AG10803 (cell line): Measurements from ENCODE around the gene CACNA1C.

Source experiments
- DNase-seq: peaks from one replicate; pipeline ENCODE4 v3.0.0; 2010; ENCODE audit warnings: low read depth
- H3K4me3 ChIP-seq: 2 replicates; pipeline ENCODE4 v1.5.1; 2011; ENCODE audit warnings: mild to moderate bottlenecking, low read length, control low read depth
- CTCF ChIP-seq: conservative IDR thresholded peaks from 2 replicates; pipeline ENCODE4 v1.5.1; 2011; ENCODE audit warnings: mild to moderate bottlenecking, low read length, control low read depth, inconsistent platforms

CACNA1C gene

GRCh38 chr12:2644683-2645405 lies 592.1 kb downstream of the CACNA1C start:
- no peak for TF ChIP-seq CTCF
- DNase-seq = no peak
- H3K4me3 ChIP-seq = no peak overlapping the region

DNA sequence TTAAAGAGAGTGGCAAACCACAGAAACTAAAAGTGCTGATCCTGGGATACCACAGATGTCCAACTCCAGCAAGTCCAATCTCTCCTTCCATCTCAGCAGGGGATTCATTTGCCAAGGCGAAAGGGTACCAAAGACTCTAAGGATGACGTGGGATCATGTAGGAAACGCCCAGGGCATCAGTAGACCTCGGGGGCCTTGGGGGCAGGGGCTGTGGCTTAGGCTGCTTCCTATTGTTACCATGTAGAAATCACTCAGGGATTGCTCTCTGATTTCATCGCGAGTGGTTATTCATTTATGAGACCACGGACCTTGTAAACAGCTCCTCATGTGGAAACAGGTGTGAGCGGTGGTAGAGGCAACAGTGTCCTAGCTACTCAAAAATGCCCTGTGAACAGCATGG lies 592.7 kb downstream of the CACNA1C start:
- no peak for TF ChIP-seq CTCF
- DNase-seq = no peak
- H3K4me3 ChIP-seq = no peak overlapping the region

DNA sequence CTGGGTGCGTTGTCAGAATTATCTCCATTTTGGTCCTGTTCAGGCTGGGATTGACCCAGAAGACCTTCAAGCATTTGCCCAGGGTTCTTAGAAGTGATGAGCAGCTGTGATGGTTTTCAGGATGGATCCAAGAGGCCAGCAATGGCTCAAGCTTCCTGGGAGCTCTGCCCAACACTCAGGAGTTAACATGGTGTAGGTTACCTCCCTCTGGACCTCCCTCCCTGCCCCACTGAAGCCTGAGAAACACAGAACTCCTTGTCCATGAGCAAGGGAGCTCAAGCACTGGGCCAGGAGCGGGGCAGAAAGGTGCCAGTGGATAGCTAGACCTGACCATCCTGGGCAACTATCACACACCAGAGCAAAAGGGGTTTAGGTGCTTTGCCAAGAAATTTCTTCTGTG lies 593.6 kb downstream of the CACNA1C start:
- DNase-seq = no peak
- no peak for TF ChIP-seq CTCF
- no peak overlapping the region for H3K4me3 ChIP-seq

- H3K4me3 ChIP-seq = no peak overlapping the region
- no peak for TF ChIP-seq CTCF
- DNase-seq = no peak
These were observed 594.4 kb downstream of the CACNA1C start for GRCh38 chr12:2647186-2647585.

DNA sequence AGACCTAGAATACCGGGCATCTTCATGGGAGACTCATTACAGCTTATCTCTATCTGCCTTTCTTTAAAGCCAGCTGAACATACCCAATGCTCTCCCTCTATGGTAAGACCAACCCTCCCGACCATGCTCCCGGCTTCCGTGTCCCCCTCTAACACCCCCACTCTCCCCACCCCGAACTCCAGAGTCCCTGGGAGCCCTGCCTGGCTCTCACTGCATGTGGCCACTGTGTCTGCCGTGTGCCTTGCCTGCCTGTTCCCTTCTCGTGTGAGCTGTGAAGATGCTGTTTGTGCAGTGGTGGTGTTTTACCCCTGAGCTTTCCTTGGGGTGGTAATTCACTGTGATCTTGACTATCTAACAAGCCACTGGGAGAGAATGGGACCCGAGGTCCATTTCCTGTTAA lies 595.6 kb downstream of the CACNA1C start:
- no peak overlapping the region for H3K4me3 ChIP-seq
- TF ChIP-seq CTCF = no peak
- DNase-seq = no peak

GRCh38 chr12:2649201-2650030 lies 596.6 kb downstream of the CACNA1C start:
- no peak overlapping the region for H3K4me3 ChIP-seq
- TF ChIP-seq CTCF = no peak
- peak; percentile 45 for DNase-seq
